Ovary (tissue), 9 donors: Measurements from ENCODE around the gene FAM72A. TPM values are rescaled to one million over a fixed set of nuclear protein-coding genes. Genes with fewer than 3 reads are reported as not detected.
"Not testable (repeated sequence)": the region's sequence is repeated elsewhere in the genome, so short reads cannot be mapped to it uniquely, and the experiment has no call there.

Source experiments
- DNase-seq, 5 donors: peaks; one replicate each; pipeline ENCODE4 v3.0.0-alpha.2; 2019 to 2020
- H3K27ac ChIP-seq, 2 donors: fragments of 200-600 bp; one replicate each; pipeline versions ENCODE4 v1.5.1 to v1.8.0; 2019 to 2022
- H3K27me3 ChIP-seq: fragments of 200-600 bp; one replicate; pipeline ENCODE4 v1.8.0; 2022
- H3K36me3 ChIP-seq: fragments of 200-600 bp; sonication (generic); one replicate; pipeline ENCODE4 v1.5.1; 2019
- H3K4me1 ChIP-seq: one replicate; pipeline ENCODE4 v1.8.1; 2013; ENCODE audit warnings: mild to moderate bottlenecking, moderate library complexity; ENCODE audit not compliant: insufficient read depth
- H3K4me3 ChIP-seq: fragments of 200-600 bp; sonication (generic); one replicate; pipeline ENCODE4 v1.5.1; 2017
- H3K9me3 ChIP-seq, 2 donors: fragments of 200-600 bp in 1 of 2; sonication (generic) in 1 of 2; one replicate each; pipeline versions ENCODE4 v1.5.1 to v1.8.1; 2013 to 2019; ENCODE audit warnings: mild to moderate bottlenecking in 1 of 2, moderate library complexity in 1 of 2
- WGBS, 3 donors: extraction: QIAGEN DNeasy Blood & Tissue Kit in 1 of 3; methylation state at CpG; one replicate each; pipeline versions ENCODE4 v1.1.5 to v1.1.7; 2013 to 2017; 5-methylcytosine and 5-hydroxymethylcytosine counted together
- intact Hi-C, 4 donors: fragments of 100-400 bp; cut with DNase I; formaldehyde crosslinking; loops; one replicate each; pipeline versions ENCODE4 v1.11.0 to v1.15.1; 2022 to 2023
- polyA plus RNA-seq, 2 donors: library from polyadenylated mRNA; stranded (reverse); fragments of 200-250 nt in 1 of 2; fragments of 350-450 nt in 1 of 2; fragmentation: Illumina TruSeq in 1 of 2; extraction: RNeasy Lipid Tissue Mini Kit (QIAGEN cat#74804) in 1 of 2; gene quantifications; one replicate each; pipeline ENCODE4 v1.2.3, GENCODE V29; 2013 to 2014
- total RNA-seq, 7 donors: library from RNA; depleted of rRNA in 2 of 7; stranded (reverse); fragments of >200 nt in 2 of 7; fragmentation: NEBNext Ultra II Directional in 3 of 7; extraction: Animal tissue kit (Norgen Biotek cat#: 25700) in 3 of 7; gene quantifications; one replicate each; pipeline versions ENCODE4 v1.1.0 to v1.2.4, GENCODE V29; 2016 to 2023
- donor health status: DM: no; HTN: no; CAD: no; lungs with moderate emphysema.
- donor health status: DM: no; HTN: no; CAD: no.
- donor health status: Bipolar disorder and iron deficiency.
- donor health status: DM: yes; HTN: yes; CAD: no.
- donor health status: DM: no; HTN: no; CAD: no.
- donor health status: DM: yes; HTN: yes; CAD: no.

Gene FAM72A
- total and polyA plus RNA-seq, 9 donors, result 0.68 to 2.7 (median 1.5) TPM

DNA sequence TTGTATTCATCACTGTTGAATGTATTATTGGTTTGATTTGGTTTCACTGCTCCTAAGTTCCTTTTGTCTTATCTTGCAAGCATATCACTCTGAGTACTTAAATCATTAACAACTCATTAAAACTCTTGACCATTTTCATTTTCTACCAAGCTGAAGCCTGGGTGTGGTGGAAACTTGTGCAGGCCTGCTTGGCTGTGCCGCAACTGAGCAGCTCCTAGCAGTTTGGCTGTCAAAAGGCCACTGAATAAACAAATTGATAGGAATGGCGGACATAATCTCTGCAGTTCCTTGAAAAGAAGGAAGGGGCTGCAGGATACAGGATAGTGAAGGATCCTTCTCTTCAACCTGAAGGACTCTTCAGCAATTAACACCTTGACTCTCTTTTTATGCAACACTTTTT lies 26.6 kb upstream of the FAM72A start:
- WGBS, 3 donors, result 83 to 97% (median 90%) methylated on average over 2 of the region's 2 CpGs
- DNase-seq, H3K27me3 ChIP-seq, H3K4me3 ChIP-seq, H3K27ac ChIP-seq, H3K9me3 ChIP-seq, H3K4me1 ChIP-seq, H3K36me3 ChIP-seq, intact Hi-C loops: not testable (repeated sequence)

DNA sequence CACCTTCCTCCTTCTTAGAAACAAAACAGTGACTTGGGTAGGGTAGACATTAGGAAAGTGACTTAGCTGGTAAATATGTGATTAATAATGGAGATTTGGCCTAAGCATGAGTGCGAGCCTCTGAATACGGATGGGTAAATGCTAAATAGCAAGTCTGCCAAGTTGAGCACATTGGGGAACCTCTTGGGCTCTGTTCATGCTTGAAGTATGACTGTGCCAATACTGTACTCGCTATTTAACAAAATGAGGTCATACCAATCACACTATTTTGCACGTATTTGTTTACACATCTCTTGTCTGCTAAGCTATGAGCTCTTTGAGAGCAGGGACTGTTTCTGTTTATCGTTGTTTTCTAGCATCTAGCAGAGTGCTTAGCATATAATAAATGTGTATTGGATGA lies 24.2 kb upstream of the FAM72A start:
- H3K27ac ChIP-seq, H3K4me1 ChIP-seq, intact Hi-C loops, H3K27me3 ChIP-seq, DNase-seq, H3K9me3 ChIP-seq, H3K36me3 ChIP-seq, H3K4me3 ChIP-seq: not testable (repeated sequence)
- WGBS, 3 donors, result 80 to 85% (median 84%) methylated on average over 3 to 5 of the region's 5 CpGs

DNA sequence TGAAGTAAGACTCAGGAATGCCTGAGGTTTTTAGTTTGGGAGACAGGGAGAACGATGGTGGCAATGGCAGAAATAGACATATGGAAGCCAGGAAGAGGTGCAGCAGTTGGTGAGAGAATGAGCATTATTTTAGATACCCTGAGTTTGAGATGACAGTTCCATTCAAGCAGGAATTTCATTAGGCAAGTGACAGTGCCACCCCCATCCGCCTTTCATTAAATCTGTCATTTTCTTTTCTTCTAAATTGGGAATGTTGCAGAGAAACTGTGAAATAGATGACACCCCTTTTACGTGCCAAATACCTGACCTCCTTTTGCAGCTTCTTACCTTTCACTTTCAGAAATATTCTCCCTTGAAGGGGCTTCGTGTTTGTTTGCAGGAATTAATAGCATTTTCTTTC lies 22.7 kb upstream of the FAM72A start:
- H3K36me3 ChIP-seq, H3K27ac ChIP-seq, DNase-seq, H3K4me3 ChIP-seq, H3K27me3 ChIP-seq, intact Hi-C loops, H3K4me1 ChIP-seq, H3K9me3 ChIP-seq: not testable (repeated sequence)
- WGBS, 3 donors, result 89 to 96% (median 90%) methylated on average over 4 of the region's 4 CpGs

GRCh38 chr1:206224190-206224776 lies 21.6 kb upstream of the FAM72A start:
- H3K4me3 ChIP-seq, H3K36me3 ChIP-seq, H3K27ac ChIP-seq, DNase-seq, intact Hi-C loops, H3K4me1 ChIP-seq, H3K27me3 ChIP-seq, H3K9me3 ChIP-seq: not testable (repeated sequence)
- WGBS, 3 donors, result 38 to 49% (median 48%) methylated on average over 2 of the region's 6 CpGs

DNA sequence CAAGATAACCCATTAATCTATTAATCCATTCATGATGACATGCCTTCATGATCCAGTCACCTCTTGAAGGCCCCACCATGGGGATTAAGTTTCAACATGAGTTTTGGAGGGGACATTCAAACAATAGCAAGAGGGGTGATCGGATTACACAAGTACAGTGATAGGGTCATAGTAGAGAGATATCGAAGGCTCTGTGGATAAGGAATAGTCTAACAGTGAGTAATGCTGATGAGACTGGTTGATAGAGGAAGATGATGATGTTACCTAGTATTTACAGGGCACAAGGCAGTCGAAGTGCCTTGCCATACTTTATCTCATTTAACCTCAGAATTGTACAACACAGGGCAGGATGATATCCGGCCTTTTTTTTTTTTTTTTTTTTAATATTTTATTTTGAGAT lies 18.9 kb upstream of the FAM72A start:
- no CpG with 5 or more reads among the region's 4 CpGs for WGBS, 3 donors
- H3K4me3 ChIP-seq, DNase-seq, H3K36me3 ChIP-seq, intact Hi-C loops, H3K27me3 ChIP-seq, H3K27ac ChIP-seq, H3K9me3 ChIP-seq, H3K4me1 ChIP-seq: not testable (repeated sequence)

DNA sequence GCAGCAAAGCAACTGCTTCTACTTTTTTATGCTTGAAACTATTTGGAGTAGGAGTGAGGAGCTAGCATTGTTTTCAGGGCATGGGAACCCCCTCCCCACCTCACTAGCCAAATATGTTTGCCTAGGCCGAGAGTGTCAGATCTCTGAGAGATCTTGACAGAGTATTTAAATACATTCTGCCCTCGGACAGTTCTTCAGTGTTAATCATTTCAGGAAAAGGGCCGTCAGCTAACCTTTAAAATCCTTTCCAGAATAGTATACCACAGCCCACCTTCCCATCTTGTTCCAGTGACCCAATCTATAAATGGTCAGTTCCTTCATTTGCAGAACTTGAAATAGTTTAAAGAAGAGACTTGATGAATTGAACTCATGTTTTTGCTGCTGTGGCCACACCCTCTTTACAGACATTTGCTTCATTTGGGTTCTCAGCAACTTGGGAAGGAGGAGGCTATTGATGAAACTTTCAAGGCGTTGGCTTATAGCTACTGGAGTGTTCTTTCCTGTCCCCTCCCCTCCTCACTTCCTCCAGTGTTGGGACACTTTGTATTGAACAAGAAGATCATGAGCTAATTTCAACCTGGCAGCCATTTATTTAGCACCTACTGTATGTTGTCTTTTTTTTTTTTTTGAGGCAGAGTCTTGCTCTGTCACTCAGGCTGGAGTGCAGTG lies 17.8 kb upstream of the FAM72A start:
- H3K27me3 ChIP-seq, H3K27ac ChIP-seq, DNase-seq, H3K9me3 ChIP-seq, H3K4me1 ChIP-seq, H3K4me3 ChIP-seq, intact Hi-C loops, H3K36me3 ChIP-seq: not testable (repeated sequence)
- WGBS, 3 donors, result 38 to 55% (median 48%) methylated on average over 4 of the region's 4 CpGs

GRCh38 chr1:206219514-206220331 lies 17.1 kb upstream of the FAM72A start:
- DNase-seq, H3K9me3 ChIP-seq, H3K4me1 ChIP-seq, H3K27me3 ChIP-seq, H3K4me3 ChIP-seq, H3K27ac ChIP-seq, intact Hi-C loops, H3K36me3 ChIP-seq: not testable (repeated sequence)
- 6 to 25% (median 19%) methylated on average over 3 to 7 of the region's 13 CpGs for WGBS, 3 donors

DNA sequence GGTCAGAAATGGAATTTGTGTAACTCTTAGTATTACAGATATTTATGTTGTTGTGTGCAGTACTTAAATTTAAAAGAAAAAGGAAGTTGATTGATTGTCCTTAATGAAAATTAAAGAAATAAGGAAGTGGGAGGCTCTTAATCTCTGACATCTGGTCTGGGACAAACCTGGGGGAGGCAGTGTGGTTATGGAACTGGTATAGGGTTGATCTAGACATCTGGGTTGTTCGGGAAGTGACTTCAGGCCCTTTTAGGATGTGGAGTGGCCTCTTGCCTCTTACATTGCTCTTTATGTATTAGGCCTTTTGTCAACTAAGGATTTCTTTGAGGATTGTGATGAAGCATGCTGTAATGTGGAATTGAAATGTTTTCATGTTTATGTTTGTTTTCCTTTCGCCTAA lies 16.1 kb upstream of the FAM72A start:
- H3K4me1 ChIP-seq, intact Hi-C loops, H3K27me3 ChIP-seq, DNase-seq, H3K9me3 ChIP-seq, H3K4me3 ChIP-seq, H3K36me3 ChIP-seq, H3K27ac ChIP-seq: not testable (repeated sequence)
- no CpG with 5 or more reads among the region's 2 CpGs for whole genome bisulfite sequencing, 3 donors

DNA sequence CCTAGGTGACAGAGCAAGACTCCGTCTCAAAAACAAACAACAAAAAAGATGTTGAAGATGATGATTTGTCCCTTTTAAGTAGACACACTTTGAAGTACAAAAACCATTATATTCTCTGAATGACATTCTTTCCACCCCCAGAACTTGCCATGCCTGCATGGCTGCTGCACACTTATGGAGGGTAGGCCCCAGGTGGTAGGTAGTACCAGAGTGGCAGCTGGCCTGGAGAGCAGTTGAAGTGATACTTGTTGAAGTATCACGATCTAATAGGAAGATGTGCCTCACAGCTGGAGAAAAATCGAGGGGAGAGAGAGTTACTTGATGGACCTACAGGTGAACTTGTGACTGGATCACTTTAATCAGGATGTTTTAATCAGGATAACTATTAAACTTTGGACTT lies 15.6 kb upstream of the FAM72A start:
- DNase-seq, H3K36me3 ChIP-seq, H3K27me3 ChIP-seq, H3K4me3 ChIP-seq, H3K4me1 ChIP-seq, H3K9me3 ChIP-seq, H3K27ac ChIP-seq, intact Hi-C loops: not testable (repeated sequence)
- WGBS, 3 donors, result 80 to 85% (median 80%) methylated on average over 1 to 2 of the region's 3 CpGs

DNA sequence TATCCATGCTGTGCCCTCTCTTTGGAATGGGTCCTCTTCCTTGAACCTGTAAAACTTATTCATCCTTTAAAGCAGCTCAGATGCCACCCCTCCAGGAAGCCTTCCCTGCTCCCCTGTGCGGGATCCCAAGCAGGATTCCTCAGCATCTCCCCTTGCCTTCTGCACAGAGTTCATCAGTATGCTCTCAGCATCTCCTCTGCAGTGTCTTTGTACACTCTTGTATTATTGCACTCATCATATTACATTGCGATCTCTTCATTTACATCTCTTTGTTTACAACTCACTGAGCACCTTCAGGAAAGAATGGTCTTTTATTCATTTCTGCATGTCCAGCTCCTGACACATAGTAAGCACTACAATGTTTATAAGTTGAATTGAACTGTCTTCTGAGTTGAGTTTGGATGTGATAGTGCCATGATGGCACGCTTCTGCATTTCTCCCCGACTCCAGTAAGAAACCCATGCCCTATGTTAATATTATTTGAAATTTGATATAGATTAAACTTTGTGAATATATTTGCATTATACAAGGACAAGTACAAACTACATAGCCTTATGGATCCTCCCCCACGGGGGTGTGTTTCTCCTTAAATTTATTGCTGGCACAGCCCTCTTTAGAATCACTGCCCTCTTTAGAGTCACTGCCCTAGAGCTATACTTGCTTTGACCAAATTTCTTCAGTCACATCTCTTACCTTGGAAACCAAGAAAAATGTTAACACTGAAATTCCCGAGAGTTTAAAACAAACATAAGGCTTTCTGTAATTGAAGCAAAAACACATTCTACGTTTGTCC lies 13.2 kb upstream of the FAM72A start:
- H3K9me3 ChIP-seq, H3K4me1 ChIP-seq, H3K4me3 ChIP-seq, H3K27ac ChIP-seq, DNase-seq, H3K36me3 ChIP-seq, intact Hi-C loops, H3K27me3 ChIP-seq: not testable (repeated sequence)
- 63 to 80% (median 65%) methylated on average over 4 of the region's 7 CpGs for WGBS, 3 donors

- H3K27me3 ChIP-seq, intact Hi-C loops, H3K27ac ChIP-seq, H3K4me3 ChIP-seq, H3K36me3 ChIP-seq, H3K4me1 ChIP-seq, H3K9me3 ChIP-seq: not testable (repeated sequence)
- DNase-seq, result peak in 2 of 5 donors; percentile 8 to 30
- whole genome bisulfite sequencing, 3 donors, result no CpG with 5 or more reads among the region's 1 CpG
These were observed 8.2 kb upstream of the FAM72A start for GRCh38 chr1:206210802-206211201.
